Fibroblast of pulmonary artery (primary cell): Measurements from ENCODE around the gene FASTK.
A peak's percentile ranks its signal among the peaks of the same experiment; 100 is the strongest.

Experiments
- DNase-seq: peaks from one replicate; pipeline ENCODE4 v3.0.0-alpha.2; 2010; ENCODE audit warnings: low read depth
- H3K4me3 ChIP-seq: replicated peaks from 2 replicates; pipeline ENCODE4 v1.5.1; 2011; ENCODE audit warnings: low read depth, mild to moderate bottlenecking, control low read depth, low read length, moderate library complexity
- TF ChIP-seq, protein P1 (sequence below): IDR thresholded peaks from 2 replicates; pipeline ENCODE4 v1.5.1; 2011; ENCODE audit warnings: mild to moderate bottlenecking, control low read depth, low read length, inconsistent platforms; ENCODE audit errors: missing control alignments

The FASTK gene

DNA sequence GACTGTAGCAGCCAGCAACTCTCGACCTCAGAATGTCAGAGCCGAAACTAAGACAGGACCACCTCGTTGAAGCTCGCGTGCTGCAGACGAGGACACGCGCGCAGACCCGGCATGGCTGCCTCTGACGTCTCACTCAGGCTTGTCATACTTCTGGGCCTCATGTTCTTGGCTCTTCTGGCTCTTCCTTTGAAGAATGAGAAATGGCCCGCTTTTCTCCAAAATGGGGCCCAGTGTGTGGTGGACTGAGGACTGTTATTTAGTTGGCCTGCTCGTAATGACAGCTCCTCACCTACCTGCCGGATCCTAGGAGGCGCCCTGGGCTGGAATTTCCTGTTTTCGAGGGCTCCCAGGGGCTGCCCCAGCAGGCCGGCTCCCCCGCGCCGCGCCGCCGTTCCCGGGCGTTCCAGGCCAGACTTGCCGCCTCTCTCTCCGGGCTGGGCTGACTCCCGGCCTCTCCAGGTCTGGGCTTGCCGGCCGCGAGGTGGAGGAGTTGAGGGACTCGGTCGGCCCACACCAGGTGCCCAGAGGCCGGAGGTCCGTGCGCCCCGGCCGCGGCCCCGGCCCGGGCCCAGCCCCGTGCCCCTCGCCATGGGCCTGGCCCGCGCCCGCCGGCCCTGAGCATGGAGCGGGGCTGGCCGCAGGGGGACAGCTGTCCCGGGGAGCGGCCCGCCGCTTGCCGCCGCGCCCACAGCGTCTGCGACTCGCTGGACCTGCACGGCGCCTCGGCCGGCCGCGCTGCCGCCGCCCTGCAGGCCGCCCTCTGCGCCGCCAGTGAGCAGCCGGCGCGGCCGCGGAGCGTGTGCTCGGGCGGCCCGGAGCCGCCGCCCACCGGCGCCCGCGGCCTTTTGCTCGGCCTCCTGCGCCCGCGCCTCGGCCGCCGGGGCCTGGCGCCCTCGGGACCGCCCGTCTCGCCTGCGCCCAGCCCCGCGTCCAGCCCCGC lies 33.8 kb upstream of the FASTK start:
- peak; percentile 35 for DNase-seq
- H3K4me3 ChIP-seq, result peak overlapping the region; percentile 12
- TF ChIP-seq, protein P1, sequence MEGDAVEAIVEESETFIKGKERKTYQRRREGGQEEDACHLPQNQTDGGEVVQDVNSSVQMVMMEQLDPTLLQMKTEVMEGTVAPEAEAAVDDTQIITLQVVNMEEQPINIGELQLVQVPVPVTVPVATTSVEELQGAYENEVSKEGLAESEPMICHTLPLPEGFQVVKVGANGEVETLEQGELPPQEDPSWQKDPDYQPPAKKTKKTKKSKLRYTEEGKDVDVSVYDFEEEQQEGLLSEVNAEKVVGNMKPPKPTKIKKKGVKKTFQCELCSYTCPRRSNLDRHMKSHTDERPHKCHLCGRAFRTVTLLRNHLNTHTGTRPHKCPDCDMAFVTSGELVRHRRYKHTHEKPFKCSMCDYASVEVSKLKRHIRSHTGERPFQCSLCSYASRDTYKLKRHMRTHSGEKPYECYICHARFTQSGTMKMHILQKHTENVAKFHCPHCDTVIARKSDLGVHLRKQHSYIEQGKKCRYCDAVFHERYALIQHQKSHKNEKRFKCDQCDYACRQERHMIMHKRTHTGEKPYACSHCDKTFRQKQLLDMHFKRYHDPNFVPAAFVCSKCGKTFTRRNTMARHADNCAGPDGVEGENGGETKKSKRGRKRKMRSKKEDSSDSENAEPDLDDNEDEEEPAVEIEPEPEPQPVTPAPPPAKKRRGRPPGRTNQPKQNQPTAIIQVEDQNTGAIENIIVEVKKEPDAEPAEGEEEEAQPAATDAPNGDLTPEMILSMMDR, result no peak

DNA sequence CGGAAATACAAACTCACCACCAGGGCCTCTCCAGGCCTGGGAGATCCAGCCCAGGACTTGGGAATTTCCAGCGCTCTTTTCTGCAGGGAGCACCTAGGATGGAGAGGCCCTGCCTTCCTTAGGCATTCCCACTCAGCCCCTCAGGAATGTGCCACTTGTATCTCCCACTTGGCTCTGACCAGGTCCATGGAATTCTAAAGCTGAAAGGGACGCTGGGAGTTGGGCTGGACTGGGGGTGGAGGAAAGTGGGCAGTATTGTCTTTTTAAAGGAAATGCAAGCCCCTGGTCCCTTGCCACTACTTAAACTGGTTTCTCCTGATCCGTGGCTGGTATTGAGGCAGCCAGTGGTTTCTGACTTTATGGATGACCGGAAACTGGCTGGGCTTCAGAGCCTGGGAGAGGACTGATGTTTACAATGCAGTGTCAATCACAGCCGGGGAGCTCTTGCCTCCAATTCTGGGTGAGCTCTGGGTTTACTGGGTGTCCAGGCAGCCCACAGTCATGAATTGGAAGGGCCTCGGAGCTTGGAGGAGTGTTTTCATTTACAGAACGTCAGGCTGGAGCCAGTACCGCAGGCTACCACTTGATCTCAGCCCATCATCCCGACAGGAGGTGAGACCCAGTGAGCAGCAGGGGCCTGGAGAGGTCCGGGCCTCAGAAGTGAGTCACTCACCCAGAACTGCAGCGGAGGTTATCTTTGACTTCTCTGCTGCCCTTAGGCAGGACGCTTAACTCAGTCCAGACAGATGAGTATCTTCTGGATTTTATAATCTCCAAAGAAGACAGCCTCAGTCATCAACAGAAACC lies 32.9 kb upstream of the FASTK start:
- DNase-seq, result peak; percentile 80
- H3K4me3 ChIP-seq, result peak overlapping the region; percentile 12
- TF ChIP-seq, protein P1, result no peak

DNA sequence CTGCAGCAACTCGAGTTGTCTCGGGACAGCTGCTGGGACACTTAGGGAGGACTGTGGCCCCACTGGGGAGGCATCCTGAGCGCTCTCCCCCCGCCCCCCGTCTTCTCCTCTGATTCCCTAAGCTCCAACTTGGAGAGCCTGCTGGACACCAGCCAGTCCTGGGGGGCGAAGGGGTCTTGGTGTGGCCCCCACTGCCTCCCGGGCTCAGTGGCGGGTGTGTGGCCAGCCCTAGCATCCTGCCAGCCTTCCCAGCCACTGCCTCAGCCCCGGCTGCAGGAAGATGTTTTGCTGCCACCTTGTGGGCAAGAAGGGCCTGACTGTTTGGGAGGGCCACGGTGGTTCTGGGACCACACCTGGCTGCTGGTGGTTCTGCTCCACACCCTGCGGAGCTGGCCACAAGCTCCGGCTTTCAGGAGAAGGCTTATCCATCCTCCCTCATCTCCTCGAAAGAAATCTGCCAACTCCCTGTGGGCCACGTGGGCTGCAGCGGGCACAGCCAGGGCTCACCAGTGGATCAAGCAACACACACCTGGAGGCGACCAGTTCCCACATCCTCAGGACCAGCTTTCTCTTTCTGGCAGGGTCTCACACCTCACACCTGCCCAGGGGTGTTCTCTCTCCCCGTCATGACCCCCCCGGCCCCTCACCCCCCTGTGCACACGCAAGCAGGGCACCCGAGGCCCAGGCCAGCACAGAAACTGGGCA lies 30.5 kb upstream of the FASTK start:
- H3K4me3 ChIP-seq, result no peak overlapping the region
- TF ChIP-seq, protein P1, result peak; percentile 79
- DNase-seq, result peak; percentile 73

DNA sequence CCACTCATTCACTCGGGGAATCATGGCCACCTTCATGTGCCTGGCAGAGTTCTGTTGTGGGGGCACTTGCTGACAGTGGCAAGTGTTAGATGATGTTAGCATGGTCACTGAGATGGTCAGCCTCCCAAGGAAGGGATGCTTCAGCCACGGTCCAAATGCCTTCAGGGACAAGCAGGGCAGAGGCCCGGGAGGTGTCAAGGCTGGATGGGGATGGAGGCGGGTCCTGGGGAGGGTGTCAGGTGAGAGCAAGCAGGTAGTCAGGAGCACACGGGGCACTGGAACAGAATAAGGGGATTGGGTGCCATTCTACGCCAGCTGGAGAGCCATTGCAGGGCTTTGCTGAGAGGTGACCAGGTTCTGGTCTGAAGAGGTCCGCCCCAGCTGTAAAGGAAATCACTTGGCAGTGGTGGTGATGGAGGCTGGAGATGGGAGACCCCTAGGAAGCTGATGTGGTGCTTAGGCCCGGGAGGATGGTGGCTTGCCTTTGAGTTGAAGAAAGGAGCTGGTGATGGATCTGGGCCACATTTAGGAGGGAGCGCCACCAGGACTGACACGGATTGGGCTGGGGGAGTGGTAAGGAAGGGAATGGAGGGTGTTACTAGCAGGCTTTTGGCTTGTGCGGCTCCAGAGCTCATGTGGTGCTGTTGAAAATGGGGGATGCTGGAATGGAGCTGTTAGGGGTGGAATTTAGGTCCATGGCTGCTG lies 29.8 kb upstream of the FASTK start:
- H3K4me3 ChIP-seq, result no peak overlapping the region
- DNase-seq, result no peak
- TF ChIP-seq, protein P1, result no peak

DNA sequence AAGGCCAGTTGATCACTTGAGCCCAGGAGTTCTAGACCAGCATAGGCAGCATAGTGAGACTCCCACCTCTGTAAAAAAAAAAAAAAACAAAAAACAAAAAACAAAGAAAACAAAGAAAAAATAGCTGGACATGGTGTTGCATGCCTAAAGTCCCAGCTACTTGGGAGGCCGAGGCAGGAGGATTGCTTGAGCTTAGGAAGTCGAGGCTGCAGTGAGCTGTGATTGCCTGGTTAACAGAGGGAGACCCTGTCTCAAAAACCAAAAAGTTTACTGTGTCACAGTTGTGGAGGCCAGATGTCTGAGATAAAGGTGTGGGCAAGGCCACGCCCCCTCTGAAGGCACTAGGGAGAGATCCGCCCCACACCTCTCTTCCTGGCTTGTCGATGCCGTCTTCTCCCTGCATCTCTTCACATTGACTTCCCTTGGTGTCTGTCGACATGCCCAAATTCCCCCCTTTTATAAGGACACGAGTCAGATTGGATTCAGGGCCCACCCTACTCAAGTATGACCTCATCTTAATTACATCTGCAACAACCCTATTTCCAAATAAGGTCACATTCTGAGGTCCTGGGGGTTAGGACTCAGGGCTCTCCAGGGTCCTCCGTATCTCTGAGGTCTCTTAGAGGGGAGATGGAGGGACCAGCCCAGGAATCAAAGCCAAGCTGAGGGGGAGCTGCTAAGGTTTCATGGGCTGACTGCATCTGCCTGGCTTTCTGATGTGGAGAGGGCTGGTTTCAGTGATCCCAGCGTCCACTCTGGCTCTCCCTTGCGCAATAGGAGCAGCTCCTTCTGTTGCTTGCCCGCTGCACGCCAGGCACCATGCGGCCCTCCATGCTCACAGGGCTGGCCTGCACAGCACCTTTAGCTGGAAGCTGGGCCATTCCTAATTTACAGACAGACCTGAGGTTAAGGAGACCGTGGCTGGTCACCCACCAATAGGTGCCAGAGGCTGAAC lies 28.8 kb upstream of the FASTK start:
- DNase-seq, result peak; percentile 45
- H3K4me3 ChIP-seq, result no peak overlapping the region
- TF ChIP-seq, protein P1, result no peak
